B cell (primary cell): ENCODE data around the gene FRZB. TPM values are rescaled to one million over a fixed set of nuclear protein-coding genes. Genes with fewer than 3 reads are reported as not detected.

Source experiments
- ATAC-seq: fragments of 200-7000 bp; cut with Tn5 transposase; one replicate; pipeline ENCODE4 v1.10.0; 2021; ENCODE audit warnings: low read depth, mild to moderate bottlenecking, moderate number of reproducible peaks, moderate library complexity
- CTCF ChIA-PET: fragments of 350-600 bp; sonication (Branson Sonifier 250); formaldehyde crosslinking; loops from one replicate; lab custom pipeline; 2021; ENCODE audit warnings: antibody characterized with exemption, inconsistent platforms; lab: Charles Lee
- POLR2A ChIA-PET: fragments of 350-600 bp; sonication (Branson Sonifier 250); formaldehyde crosslinking; loops from one replicate; lab custom pipeline; 2021; ENCODE audit warnings: antibody characterized with exemption; lab: Charles Lee
- DNase-seq: peaks from one replicate; pipeline ENCODE4 v3.0.0; 2013
- H2AFZ ChIP-seq: 2 replicates; pipeline ENCODE4 v1.6.1; 2012; ENCODE audit warnings: mild to moderate bottlenecking, low read depth, low read length; ENCODE audit not compliant: insufficient read depth, poor library complexity, severe bottlenecking
- H3K27ac ChIP-seq, 2 donors: 1 replicate in 1 of 2; 2 replicates in 1 of 2; pipeline ENCODE4 v1.5.1; 2012 to 2013; ENCODE audit warnings: low read length in 2 of 2, mild to moderate bottlenecking in 2 of 2, moderate library complexity in 1 of 2
- H3K27me3 ChIP-seq, 4 experiments: fragments of 200-600 bp in 1 of 4; sonication (generic) in 1 of 4; replicated peaks in 1 of 4; 1 replicate in 2 of 4; 2 replicates in 2 of 4; pipeline versions ENCODE4 v1.6.1 to v1.7.0; 2013 to 2016; ENCODE audit warnings: low read length in 3 of 4, mild to moderate bottlenecking in 2 of 4, mixed read lengths in 1 of 4, moderate library complexity in 1 of 4; ENCODE audit not compliant: insufficient read depth in 4 of 4, control insufficient read depth in 3 of 4; ENCODE audit errors: control extremely low read depth in 1 of 4
- H3K36me3 ChIP-seq, 2 experiments: replicated peaks in 1 of 2; 1 replicate in 1 of 2; 2 replicates in 1 of 2; pipeline versions ENCODE4 v1.6.1 to v1.7.1; 2013; ENCODE audit warnings: low read length in 1 of 2; ENCODE audit not compliant: insufficient read depth in 2 of 2, control insufficient read depth in 1 of 2; ENCODE audit errors: control extremely low read depth in 1 of 2, extremely low read depth in 1 of 2
- H3K4me1 ChIP-seq, 2 donors: fragments of 200-600 bp in 1 of 2; sonication (generic) in 1 of 2; 1 replicate in 1 of 2; 2 replicates in 1 of 2; pipeline versions ENCODE4 v1.5.1 to v1.6.1; 2013 to 2017; ENCODE audit warnings: low read length in 2 of 2; ENCODE audit not compliant: control insufficient read depth in 2 of 2, insufficient read depth in 2 of 2
- H3K4me2 ChIP-seq: replicated peaks from 2 replicates; pipeline ENCODE3; 2012; ENCODE audit warnings: mild to moderate bottlenecking, low read depth, low read length; ENCODE audit not compliant: poor library complexity, severe bottlenecking
- H3K4me3 ChIP-seq, 5 experiments: fragments of 200-600 bp in 1 of 5; sonication (generic) in 1 of 5; 1 replicate in 3 of 5; 2 replicates in 2 of 5; pipeline versions ENCODE4 v1.5.1 to v1.7.0; 2011 to 2016; ENCODE audit warnings: low read length in 4 of 5, mild to moderate bottlenecking in 4 of 5, low read depth in 2 of 5, control low read depth in 1 of 5, moderate library complexity in 1 of 5; ENCODE audit not compliant: insufficient read depth in 1 of 5; ENCODE audit errors: control extremely low read depth in 1 of 5, extremely low read depth in 1 of 5
- H3K79me2 ChIP-seq: fragments of 200-600 bp; sonication (generic); one replicate; pipeline ENCODE4 v1.6.0; 2016; ENCODE audit warnings: low read length; ENCODE audit not compliant: control insufficient read depth, insufficient read depth
- H3K9ac ChIP-seq: fragments of 200-600 bp; sonication (generic); 2 replicates; pipeline ENCODE4 v1.6.1; 2017; ENCODE audit warnings: mild to moderate bottlenecking, low read length, moderate library complexity
- H3K9me3 ChIP-seq, 3 donors: one replicate each; pipeline versions ENCODE4 v1.6.1 to v1.7.1; 2013; ENCODE audit warnings: low read length in 2 of 3; ENCODE audit not compliant: control insufficient read depth in 2 of 3, insufficient read depth in 1 of 3; ENCODE audit errors: control extremely low read depth in 1 of 3
- H4K20me1 ChIP-seq: 2 replicates; pipeline ENCODE4 v1.6.0; 2012; ENCODE audit warnings: mild to moderate bottlenecking, low read length; ENCODE audit not compliant: insufficient read depth, control insufficient read depth, poor library complexity, severe bottlenecking
- H3K27ac Mint-ChIP-seq: one replicate; pipeline ENCODE4 v1.8.0; 2021; ENCODE audit warnings: mixed read lengths
- H3K27me3 Mint-ChIP-seq: one replicate; pipeline ENCODE4 v1.8.0; 2021; ENCODE audit warnings: mixed read lengths
- H3K4me1 Mint-ChIP-seq: one replicate; pipeline ENCODE4 v1.8.0; 2021; ENCODE audit warnings: mixed read lengths
- H3K4me3 Mint-ChIP-seq: one replicate; pipeline ENCODE4 v1.8.0; 2021; ENCODE audit warnings: mixed read lengths
- H3K9me3 Mint-ChIP-seq: one replicate; pipeline ENCODE4 v1.8.0; 2022; ENCODE audit warnings: mixed read lengths; ENCODE audit not compliant: insufficient read depth
- EZH2 ChIP-seq: IDR thresholded peaks from 2 replicates; pipeline ENCODE4 v1.6.1; 2012; ENCODE audit warnings: borderline replicate concordance, low read depth, mild to moderate bottlenecking, moderate library complexity, low read length; ENCODE audit not compliant: insufficient read depth, poor library complexity, severe bottlenecking
- WGBS: methylation state at CpG from one replicate; pipeline ENCODE4 v1.1.5; 2013; ENCODE audit warnings: missing lambda C conversion rate; ENCODE audit not compliant: insufficient coverage; 5-methylcytosine and 5-hydroxymethylcytosine counted together
- intact Hi-C: fragments of 100-400 bp; cut with micrococcal nuclease; formaldehyde crosslinking; loops from one replicate; pipeline ENCODE4 v1.10.0; 2022
- polyA plus RNA-seq: library from polyadenylated mRNA; depleted of rRNA; stranded (reverse); fragments of >200 nt; gene quantifications from 2 replicates; pipeline ENCODE4 v1.2.3, GENCODE V29; 2012
- total RNA-seq, 2 donors: library from RNA; stranded (reverse); fragments of 120-200 nt in 1 of 2; gene quantifications; 1 replicate in 1 of 2; 2 replicates in 1 of 2; pipeline versions ENCODE4 v1.2.3 to v1.2.4, GENCODE V29; 2013 to 2022
- TF ChIP-seq, protein P1 (sequence below): fragments of 200-600 bp; IDR thresholded peaks from one replicate; pipeline ENCODE4 v1.8.0; 2022; ENCODE audit warnings: antibody characterized with exemption, mild to moderate bottlenecking

The FRZB gene
- total and polyA plus RNA-seq, 2 donors (not counting 1 experiment from before 2014, with no cell fraction given) = 0.27 TPM; not detected in 1

DNA sequence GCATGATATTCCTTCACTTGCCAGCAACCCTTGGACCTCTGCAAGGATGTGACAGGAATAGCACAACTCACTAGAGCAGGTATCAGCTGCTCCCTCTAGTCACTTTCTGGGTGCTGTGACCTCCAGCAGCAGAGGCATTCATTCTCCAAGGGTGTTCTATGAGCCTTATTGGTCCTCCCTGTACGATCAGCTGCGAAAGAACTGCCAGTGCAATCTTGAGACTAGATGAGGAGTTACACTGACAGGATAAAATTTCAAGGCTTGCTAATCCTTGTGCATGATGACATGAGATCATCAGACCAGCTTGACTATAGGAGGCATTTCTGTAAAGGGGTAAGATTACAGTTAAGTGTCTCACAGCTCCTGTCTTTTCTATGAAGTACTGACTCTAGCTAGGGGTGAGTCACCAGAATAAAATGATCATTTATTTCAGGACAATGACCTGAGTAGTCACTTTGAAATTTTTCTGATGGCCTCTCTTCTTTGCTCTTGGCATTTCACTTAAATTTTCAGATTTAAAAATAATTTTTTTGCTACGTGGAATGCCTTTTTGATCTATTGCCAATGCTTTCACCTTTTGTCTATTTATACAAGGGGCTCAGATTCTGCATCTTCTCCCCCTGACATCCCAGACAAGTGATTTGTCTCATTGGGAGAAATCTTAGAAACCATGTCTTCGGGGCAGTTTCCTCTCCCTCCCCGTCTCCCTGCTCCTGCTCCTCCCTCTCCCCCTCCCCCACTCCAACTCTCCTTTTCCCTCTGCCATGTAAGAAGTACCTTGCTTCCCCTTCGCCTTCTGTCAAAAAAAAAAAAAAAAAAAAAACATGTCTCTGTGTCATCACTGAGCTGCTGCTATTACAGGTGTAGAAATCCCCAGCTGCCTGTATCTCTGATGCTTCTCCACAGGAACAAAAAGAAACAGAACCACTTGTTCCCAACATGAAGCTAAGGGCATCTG lies 49.2 kb upstream of the FRZB start:
- intact Hi-C loops = no loop called here
- Histone ChIP-seq H3K4me3 (no peak overlapping the region), H3K9me3 (no peaks in the 10 kb centered on the region), H3K27ac (no peak overlapping the region), H3K9ac (no peak overlapping the region), H3K4me2 (no peak overlapping the region), H2AFZ (no peak overlapping the region), H3K27me3 (no peaks in the 10 kb centered on the region), H3K79me2 (no peaks in the 10 kb centered on the region), H3K4me1 (no peaks in the 10 kb centered on the region), H3K36me3 (no peaks in the 10 kb centered on the region), H4K20me1 (no peaks in the 10 kb centered on the region)
- no peak for DNase-seq
- no peak overlapping the region for H3K4me3 Mint-ChIP-seq
- TF ChIP-seq, protein P1, sequence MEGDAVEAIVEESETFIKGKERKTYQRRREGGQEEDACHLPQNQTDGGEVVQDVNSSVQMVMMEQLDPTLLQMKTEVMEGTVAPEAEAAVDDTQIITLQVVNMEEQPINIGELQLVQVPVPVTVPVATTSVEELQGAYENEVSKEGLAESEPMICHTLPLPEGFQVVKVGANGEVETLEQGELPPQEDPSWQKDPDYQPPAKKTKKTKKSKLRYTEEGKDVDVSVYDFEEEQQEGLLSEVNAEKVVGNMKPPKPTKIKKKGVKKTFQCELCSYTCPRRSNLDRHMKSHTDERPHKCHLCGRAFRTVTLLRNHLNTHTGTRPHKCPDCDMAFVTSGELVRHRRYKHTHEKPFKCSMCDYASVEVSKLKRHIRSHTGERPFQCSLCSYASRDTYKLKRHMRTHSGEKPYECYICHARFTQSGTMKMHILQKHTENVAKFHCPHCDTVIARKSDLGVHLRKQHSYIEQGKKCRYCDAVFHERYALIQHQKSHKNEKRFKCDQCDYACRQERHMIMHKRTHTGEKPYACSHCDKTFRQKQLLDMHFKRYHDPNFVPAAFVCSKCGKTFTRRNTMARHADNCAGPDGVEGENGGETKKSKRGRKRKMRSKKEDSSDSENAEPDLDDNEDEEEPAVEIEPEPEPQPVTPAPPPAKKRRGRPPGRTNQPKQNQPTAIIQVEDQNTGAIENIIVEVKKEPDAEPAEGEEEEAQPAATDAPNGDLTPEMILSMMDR = no peak
- no peak for TF ChIP-seq EZH2
- POLR2A ChIA-PET = no interaction called here
- no peak for ATAC-seq
- no peaks in the 10 kb centered on the region for H3K9me3 Mint-ChIP-seq
- peaks cover 15% of the 10 kb centered on the region for H3K27me3 Mint-ChIP-seq
- WGBS = 92% methylated on average over 2 of the region's 6 CpGs
- CTCF ChIA-PET = no interaction called here
- H3K27ac Mint-ChIP-seq = no peak overlapping the region
- peaks cover 1% of the 10 kb centered on the region for H3K4me1 Mint-ChIP-seq

DNA sequence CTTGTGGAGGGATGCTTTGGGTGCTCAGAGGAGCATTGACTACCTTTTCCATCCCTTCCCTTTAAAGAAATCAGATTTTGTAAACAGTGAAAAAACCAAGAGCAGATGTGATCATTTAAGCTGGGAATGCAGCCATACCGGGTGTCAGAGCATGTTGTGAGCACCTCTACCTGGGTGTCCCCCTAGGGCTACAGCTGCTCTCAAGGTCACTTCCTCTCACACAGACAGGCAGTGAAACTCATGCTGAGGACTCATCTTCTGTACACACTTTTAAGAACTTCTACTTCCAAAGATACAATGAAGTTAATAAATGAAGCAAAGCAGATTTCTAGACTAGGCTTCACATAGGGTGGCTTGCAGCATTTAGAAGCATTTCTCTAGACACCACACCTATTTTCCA lies 48.4 kb upstream of the FRZB start:
- TF ChIP-seq, protein P1 = no peak
- Histone ChIP-seq H3K4me2 (no peak overlapping the region), H3K9ac (no peak overlapping the region), H3K9me3 (no peaks in the 10 kb centered on the region), H3K36me3 (no peaks in the 10 kb centered on the region), H3K27me3 (no peaks in the 10 kb centered on the region), H3K79me2 (no peaks in the 10 kb centered on the region), H2AFZ (no peak overlapping the region), H3K4me1 (no peaks in the 10 kb centered on the region), H3K27ac (no peak overlapping the region), H3K4me3 (no peak overlapping the region), H4K20me1 (no peaks in the 10 kb centered on the region)
- WGBS = 60% methylated on average over 1 of the region's 1 CpG
- H3K27me3 Mint-ChIP-seq = peaks cover 15% of the 10 kb centered on the region
- H3K9me3 Mint-ChIP-seq = no peaks in the 10 kb centered on the region
- no peak for DNase-seq
- POLR2A ChIA-PET = no interaction called here
- ATAC-seq = no peak
- CTCF ChIA-PET = no interaction called here
- H3K4me3 Mint-ChIP-seq = no peak overlapping the region
- intact Hi-C loops = no loop called here
- no peak overlapping the region for H3K27ac Mint-ChIP-seq
- H3K4me1 Mint-ChIP-seq = no peaks in the 10 kb centered on the region
